Mucosa of descending colon (tissue), 3 donors: ENCODE measurements around the gene DSTN. TPM values are rescaled to one million over a fixed set of nuclear protein-coding genes. Genes with fewer than 3 reads are reported as not detected.

Experiments
- ATAC-seq: fragments of 200-7000 bp; cut with Tn5 transposase; one replicate; pipeline ENCODE4 v1.9.1; 2020; ENCODE audit warnings: mild to moderate bottlenecking, moderate library complexity
- DNase-seq, 3 donors: peaks; one replicate each; pipeline ENCODE4 v3.0.0-alpha.2; 2020
- H3K36me3 ChIP-seq: fragments of 200-600 bp; one replicate; pipeline ENCODE4 v1.8.0; 2021; ENCODE audit warnings: low read depth, mild to moderate bottlenecking
- H3K4me1 ChIP-seq: fragments of 200-600 bp; one replicate; pipeline ENCODE4 v1.8.0; 2021; ENCODE audit warnings: low read depth, mild to moderate bottlenecking
- H3K4me3 ChIP-seq: fragments of 200-600 bp; one replicate; pipeline ENCODE4 v1.8.0; 2021; ENCODE audit warnings: mild to moderate bottlenecking
- H3K9me3 ChIP-seq: fragments of 200-600 bp; one replicate; pipeline ENCODE4 v1.8.0; 2021; ENCODE audit warnings: mild to moderate bottlenecking
- CTCF ChIP-seq: fragments of 200-600 bp; IDR thresholded peaks from one replicate; pipeline ENCODE4 v1.8.0; 2022; ENCODE audit warnings: antibody characterized with exemption, mild to moderate bottlenecking
- intact Hi-C, 2 donors: fragments of 100-400 bp; cut with DNase I in 1 of 2; cut with micrococcal nuclease in 1 of 2; formaldehyde crosslinking; loops; one replicate each; pipeline versions ENCODE4 v1.11.0 to v1.11.1; 2022; cut with DNase I, micrococcal nuclease
- total RNA-seq, 3 donors: library from RNA; stranded (reverse); fragmentation: NEBNext Ultra II Directional in 2 of 3; extraction: Animal tissue kit (Norgen Biotek cat#: 25700) in 2 of 3; gene quantifications; one replicate each; pipeline versions ENCODE4 v1.2.1 to v1.2.4, GENCODE V29; 2021 to 2023
- donor health status: DM: no; HTN: no; CAD: no; lungs with moderate emphysema.
- donor health status: DM: no; HTN: no; CAD: no.
- donor health status: DM: no; HTN: yes; CAD: no.

DSTN gene
- total RNA-seq, 3 donors from 2014 or later = 261 to 946 (median 284) TPM

- Histone ChIP-seq H3K4me1 (no peaks in the 10 kb centered on the region), H3K36me3 (no peaks in the 10 kb centered on the region), H3K9me3 (no peaks in the 10 kb centered on the region), H3K4me3 (no peak overlapping the region)
- TF ChIP-seq CTCF = no peak
- DNase-seq (no peak), ATAC-seq (no peak)
- intact Hi-C loops = no loop called here
Observed at GRCh38 chr20:17525132-17525531, 44.7 kb upstream of the DSTN start.

GRCh38 chr20:17525650-17526049 is 44.2 kb upstream of the DSTN start:
- intact Hi-C loops = no loop called here
- H3K36me3 ChIP-seq = no peaks in the 10 kb centered on the region
- no peaks in the 10 kb centered on the region for H3K9me3 ChIP-seq
- H3K4me3 ChIP-seq = no peak overlapping the region
- H3K4me1 ChIP-seq = peaks cover 2% of the 10 kb centered on the region
- no peak for TF ChIP-seq CTCF
- DNase-seq (peak in 1 of 3 donors; percentile 50), ATAC-seq (peak; percentile 81)

- intact Hi-C loops = no loop called here
- no peaks in the 10 kb centered on the region for H3K36me3 ChIP-seq
- ATAC-seq (no peak), DNase-seq (no peak)
- no peak for TF ChIP-seq CTCF
- H3K4me1 ChIP-seq = peaks cover 13% of the 10 kb centered on the region
- H3K9me3 ChIP-seq = no peaks in the 10 kb centered on the region
- no peak overlapping the region for H3K4me3 ChIP-seq
Observed at GRCh38 chr20:17529586-17529985, 40.3 kb upstream of the DSTN start.

GRCh38 chr20:17530153-17530552 is 39.7 kb upstream of the DSTN start:
- Histone ChIP-seq H3K9me3 (no peaks in the 10 kb centered on the region), H3K4me1 (peaks cover 13% of the 10 kb centered on the region), H3K4me3 (no peak overlapping the region), H3K36me3 (no peaks in the 10 kb centered on the region)
- intact Hi-C loops = loop anchor here (10.0 kb wide), 1 partner anchor 85 kb away; no protein-coding TSS in a partner anchor
- no peak for TF ChIP-seq CTCF
- no peak for DNase-seq
- no peak for ATAC-seq

GRCh38 chr20:17530716-17531664 is 38.9 kb upstream of the DSTN start, which contains the start of gene BFSP1:
Gene BFSP1 (minus strand): TSS chr20:17531379. CDS start chr20:17531329, 50 bp downstream.
- TF ChIP-seq CTCF = no peak
- Histone ChIP-seq H3K4me1 (peaks cover 13% of the 10 kb centered on the region), H3K4me3 (peak within 1 kb of the TSS; percentile 1), H3K36me3 (no peaks in the 10 kb centered on the region), H3K9me3 (no peaks in the 10 kb centered on the region)
- DNase-seq = peak; percentile 56 to 78 (median 76)
- peak; percentile 84 for ATAC-seq
- intact Hi-C loops = loop anchor here (10.0 kb wide), 1 partner anchor 84 kb away; no protein-coding TSS in a partner anchor
